ENCODE measurements around the gene CXCR2. TPM values are rescaled to one million over a fixed set of nuclear protein-coding genes. Genes with fewer than 3 reads are reported as not detected.
"Not testable (repeated sequence)": the region's sequence is repeated elsewhere in the genome, so short reads cannot be mapped to it uniquely, and the experiment has no call there.

The CXCR2 gene
- total and polyA plus RNA-seq, 10 donors: 0.39 to 113 (median 42.8) TPM

GRCh38 chr2:218095853-218096252 lies 30.0 kb upstream of the CXCR2 start:
- Histone ChIP-seq H3K36me3 (no peaks in the 10 kb centered on the region), H3K9me3 (no peaks in the 10 kb centered on the region), H3K4me1 (no peaks in the 10 kb centered on the region), H3K27ac (no peak overlapping the region), H3K27me3 (replicated peaks in 1 of 7) (peaks cover 0 to 9% (median 0%) of the 10 kb centered on the region in 7 donors), H3K4me3 (no peak overlapping the region)
- DNase-seq: no peak
- intact Hi-C loops (cut with DNase I; ENCODE audit: low total_unique reads): no loop called here
- WGBS, 5 donors: 45 to 56% (median 49%) methylated on average over 8 of the region's 8 CpGs
- TF ChIP-seq POLR2A (IDR thresholded peaks at IDR 0.05) (no peak), CTCF (IDR thresholded peaks at IDR 0.05 in 8 of 11, conservative IDR thresholded peaks at IDR 0.05 in 3 of 11) (no peak), POLR2AphosphoS5 (IDR thresholded peaks at IDR 0.05) (no peak)

- Histone ChIP-seq H3K36me3 (no peaks in the 10 kb centered on the region), H3K4me3 (no peak overlapping the region), H3K4me1 (no peaks in the 10 kb centered on the region), H3K27me3 (replicated peaks in 1 of 7) (no peaks in the 10 kb centered on the region), H3K27ac (no peak overlapping the region), H3K9me3 (no peaks in the 10 kb centered on the region)
- TF ChIP-seq POLR2A (IDR thresholded peaks at IDR 0.05): no peak
- no peak for TF ChIP-seq CTCF (IDR thresholded peaks at IDR 0.05 in 8 of 11, conservative IDR thresholded peaks at IDR 0.05 in 3 of 11)
- no peak for TF ChIP-seq POLR2AphosphoS5 (IDR thresholded peaks at IDR 0.05)
- 62 to 78% (median 65%) methylated on average over 3 of the region's 3 CpGs for WGBS, 5 donors
- intact Hi-C loops (cut with DNase I; ENCODE audit: low total_unique reads): no loop called here
- no peak for DNase-seq
Measured at GRCh38 chr2:218097975-218098374, 27.9 kb upstream of the CXCR2 start.

GRCh38 chr2:218108834-218109233 lies 17.0 kb upstream of the CXCR2 start:
- H3K36me3 ChIP-seq; H3K4me1 ChIP-seq; intact Hi-C loops (cut with DNase I; ENCODE audit: low total_unique reads); DNase-seq; H3K4me3 ChIP-seq; H3K27ac ChIP-seq: not testable (repeated sequence)
- Histone ChIP-seq H3K27me3 (replicated peaks in 1 of 7) (peaks cover 0 to 14% (median 0%) of the 10 kb centered on the region in 7 donors), H3K9me3 (peaks cover 0 to 39% (median 9%) of the 10 kb centered on the region in 8 donors)
- 84 to 87% (median 87%) methylated on average over 7 of the region's 7 CpGs for WGBS, 5 donors

- WGBS, 5 donors: 82 to 91% (median 87%) methylated on average over 4 of the region's 4 CpGs
Measured at GRCh38 chr2:218121789-218122188, 4.0 kb upstream of the CXCR2 start.

GRCh38 chr2:218122286-218122685 lies 3.5 kb upstream of the CXCR2 start:
- DNase-seq; H3K4me3 ChIP-seq; intact Hi-C loops (cut with DNase I; ENCODE audit: low total_unique reads); H3K36me3 ChIP-seq; H3K27ac ChIP-seq: not testable (repeated sequence)
- Histone ChIP-seq H3K4me1 (peaks cover 0 to 19% (median 10%) of the 10 kb centered on the region in 6 donors), H3K27me3 (replicated peaks in 1 of 7) (peaks cover 0 to 21% (median 0%) of the 10 kb centered on the region in 7 donors), H3K9me3 (peaks cover 0 to 45% (median 35%) of the 10 kb centered on the region in 8 donors)

More at GRCh38 chr2:218121789-218122188, 4.0 kb upstream of the CXCR2 start:
- H3K4me3 ChIP-seq; DNase-seq; H3K27ac ChIP-seq; H3K36me3 ChIP-seq; intact Hi-C loops (cut with DNase I; ENCODE audit: low total_unique reads): not testable (repeated sequence)
- Histone ChIP-seq H3K4me1 (peaks cover 0 to 19% (median 10%) of the 10 kb centered on the region in 6 donors), H3K27me3 (replicated peaks in 1 of 7) (peaks cover 0 to 21% (median 0%) of the 10 kb centered on the region in 7 donors), H3K9me3 (peaks cover under 1 to 50% (median 40%) of the 10 kb centered on the region in 8 donors)

GRCh38 chr2:218123986-218124385 lies 1.8 kb upstream of the CXCR2 start:
- TF ChIP-seq POLR2A (IDR thresholded peaks at IDR 0.05): no peak
- no peak for TF ChIP-seq POLR2AphosphoS5 (IDR thresholded peaks at IDR 0.05)
- TF ChIP-seq CTCF (IDR thresholded peaks at IDR 0.05 in 8 of 11, conservative IDR thresholded peaks at IDR 0.05 in 3 of 11): no peak
- WGBS, 5 donors: 80 to 93% (median 85%) methylated on average over 4 of the region's 4 CpGs
- Histone ChIP-seq H3K27ac (peak overlapping the region in 1 of 8 donors; percentile 90), H3K4me3 (no peak overlapping the region), H3K9me3 (peaks cover 0 to 33% (median 26%) of the 10 kb centered on the region in 8 donors), H3K4me1 (peaks cover 0 to 20% (median 10%) of the 10 kb centered on the region in 6 donors), H3K36me3 (no peaks in the 10 kb centered on the region), H3K27me3 (replicated peaks in 1 of 7) (peaks cover 0 to 21% (median 0%) of the 10 kb centered on the region in 7 donors)
- intact Hi-C loops (cut with DNase I; ENCODE audit: low total_unique reads): no loop called here
- DNase-seq: no peak
